Stimulated activated CD8-positive, alpha-beta memory T cell treated with anti-CD3 and anti-CD28 coated beads, Interleukin-15, amount 100 ng/mL, for 48 hours (primary cell): ENCODE measurements around the gene SLC52A1.
"Not testable (repeated sequence)": the region's sequence is repeated elsewhere in the genome, so short reads cannot be mapped to it uniquely, and the experiment has no call there.

Experiments
- DNase-seq, 2 donors: peaks; one replicate each; pipeline ENCODE4 v3.0.0-alpha.2; 2020; ENCODE audit warnings: low read depth in 2 of 2

SLC52A1 gene

DNA sequence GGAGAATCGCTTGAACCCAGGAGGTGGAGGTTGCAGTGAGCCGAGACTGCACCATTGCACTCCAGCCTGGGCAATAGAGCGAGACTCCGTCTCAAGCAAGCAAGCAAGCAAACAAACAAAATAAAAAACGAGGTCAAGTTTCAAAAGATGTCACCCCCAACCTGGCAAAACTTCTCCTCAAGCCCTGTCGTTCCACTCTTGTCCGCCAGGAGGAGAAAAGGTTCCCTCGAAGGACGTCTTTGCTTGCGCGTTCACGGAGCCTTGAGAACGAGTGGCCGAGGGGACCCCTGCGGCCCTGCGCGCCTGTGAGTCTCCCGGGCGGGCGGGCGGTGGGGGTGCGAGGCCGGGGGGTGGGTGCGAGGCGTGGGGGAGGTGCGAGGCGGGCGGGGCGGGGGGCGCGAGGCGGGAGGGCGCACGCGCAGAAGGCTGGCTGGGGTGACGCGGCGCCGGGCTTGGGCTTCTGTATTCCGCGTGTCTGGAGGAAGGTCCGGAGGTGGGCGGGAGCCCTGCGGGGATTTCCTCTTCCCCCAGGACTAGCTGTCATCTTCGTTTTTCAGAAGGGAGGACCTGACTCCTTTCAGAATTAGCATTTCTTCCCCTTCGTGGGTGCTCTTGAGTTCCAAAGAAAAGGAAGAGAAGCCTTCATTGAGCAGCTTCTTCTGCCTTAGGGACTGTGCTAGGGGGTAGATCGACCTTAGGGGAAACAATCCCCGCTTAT lies 3.7 kb downstream of the SLC52A1 start:
- DNase-seq = peak; percentile 72 to 78

DNA sequence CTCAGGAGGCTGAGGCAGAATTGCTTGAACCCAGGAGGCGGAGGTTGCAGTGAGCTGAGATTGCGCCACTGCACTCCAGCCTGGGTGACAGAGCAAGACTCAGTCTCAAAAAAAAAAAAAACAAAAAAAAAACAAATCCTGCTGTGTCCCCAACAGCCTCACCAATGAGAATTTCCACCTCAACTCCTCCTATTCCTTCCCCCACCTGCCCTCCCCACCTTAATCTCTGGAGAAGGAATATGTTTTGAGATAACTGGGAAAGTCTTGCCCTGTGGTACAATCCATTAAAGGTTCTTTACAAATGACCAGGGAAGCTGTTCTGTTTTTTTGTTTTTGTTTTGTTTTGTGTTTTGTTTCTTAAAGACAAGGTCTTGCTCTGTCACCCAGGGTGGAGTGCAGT lies 5.1 kb downstream of the SLC52A1 start:
- DNase-seq = not testable (repeated sequence)

DNA sequence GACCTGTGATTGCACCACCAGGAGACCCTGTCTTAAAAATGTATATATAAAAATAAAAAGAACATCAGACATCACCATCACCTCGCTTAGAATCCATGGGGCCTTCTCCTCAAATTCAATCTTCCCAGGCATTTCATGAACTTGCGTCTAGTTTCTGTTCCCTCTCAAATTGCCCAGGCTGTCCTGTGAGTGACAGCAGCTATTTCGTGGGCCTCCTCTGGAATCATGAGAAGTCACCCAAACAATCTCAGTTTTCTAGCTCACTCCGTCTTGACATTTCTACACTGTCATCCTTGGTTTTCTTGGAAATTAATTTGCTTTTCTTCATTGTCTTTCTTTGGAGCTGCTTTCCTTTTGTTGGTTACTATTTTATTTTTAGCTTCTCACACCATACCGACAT lies 7.3 kb downstream of the SLC52A1 start:
- DNase-seq = no peak

DNA sequence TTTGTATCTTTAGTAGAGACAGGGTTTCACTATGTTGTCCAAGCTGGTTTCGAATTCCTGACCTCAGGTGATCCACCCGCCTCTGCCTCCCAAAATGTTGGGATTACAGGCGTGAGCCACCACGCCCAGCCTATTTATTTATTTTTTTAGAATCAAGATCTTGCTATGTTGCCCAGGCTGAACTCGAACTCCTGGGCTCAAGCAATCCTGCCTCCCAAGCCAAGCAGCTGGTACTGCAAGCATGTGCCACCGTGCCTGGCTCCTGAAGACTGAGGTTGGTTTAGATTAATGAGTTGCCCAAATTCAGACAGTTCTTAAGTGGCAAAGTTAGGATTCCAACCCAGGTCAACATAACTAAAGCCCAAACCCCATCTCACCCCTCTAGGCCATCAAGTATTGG lies 7.9 kb downstream of the SLC52A1 start:
- DNase-seq = no peak

DNA sequence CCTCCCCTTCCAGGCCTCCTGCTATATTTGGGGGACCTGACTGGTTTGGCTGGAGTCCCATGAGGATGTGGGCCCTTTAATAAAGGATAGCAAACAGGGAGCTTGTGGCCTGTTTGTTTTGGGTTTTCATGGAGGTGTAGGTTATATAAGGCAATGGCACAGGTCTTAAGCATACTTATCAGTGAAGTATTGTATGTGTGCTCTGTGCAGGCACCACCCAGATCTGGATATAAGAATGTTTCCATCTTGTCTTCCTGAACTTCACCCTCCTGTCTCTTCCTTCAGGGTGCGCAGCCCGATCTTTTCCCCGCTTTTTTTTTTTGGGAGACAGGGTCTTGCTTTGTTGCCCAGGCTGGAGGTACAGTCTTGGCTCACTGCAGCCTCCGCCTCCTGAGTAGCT lies 10.6 kb downstream of the SLC52A1 start:
- no peak for DNase-seq

DNA sequence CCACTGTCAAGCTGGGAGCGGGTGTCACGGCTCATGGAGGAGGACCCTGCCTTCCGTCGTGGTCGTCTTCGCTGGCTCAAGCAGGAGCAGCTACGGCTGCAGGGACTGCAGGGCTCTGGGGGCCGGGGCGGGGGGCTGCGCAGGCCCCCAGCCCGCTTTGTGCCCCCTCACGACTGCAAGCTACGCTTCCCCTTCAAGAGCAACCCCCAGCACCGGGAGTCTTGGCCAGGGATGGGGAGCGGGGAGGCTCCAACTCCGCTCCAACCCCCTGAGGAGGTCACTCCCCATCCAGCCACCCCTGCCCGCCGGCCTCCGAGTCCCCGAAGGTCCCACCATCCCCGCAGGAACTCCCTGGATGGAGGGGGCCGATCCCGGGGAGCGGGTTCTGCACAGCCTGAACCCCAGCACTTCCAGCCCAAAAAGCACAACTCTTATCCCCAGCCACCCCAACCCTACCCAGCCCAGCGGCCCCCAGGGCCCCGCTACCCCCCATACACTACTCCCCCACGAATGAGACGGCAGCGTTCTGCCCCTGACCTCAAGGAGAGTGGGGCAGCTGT lies 11.6 kb downstream of the SLC52A1 start:
- DNase-seq = no peak

DNA sequence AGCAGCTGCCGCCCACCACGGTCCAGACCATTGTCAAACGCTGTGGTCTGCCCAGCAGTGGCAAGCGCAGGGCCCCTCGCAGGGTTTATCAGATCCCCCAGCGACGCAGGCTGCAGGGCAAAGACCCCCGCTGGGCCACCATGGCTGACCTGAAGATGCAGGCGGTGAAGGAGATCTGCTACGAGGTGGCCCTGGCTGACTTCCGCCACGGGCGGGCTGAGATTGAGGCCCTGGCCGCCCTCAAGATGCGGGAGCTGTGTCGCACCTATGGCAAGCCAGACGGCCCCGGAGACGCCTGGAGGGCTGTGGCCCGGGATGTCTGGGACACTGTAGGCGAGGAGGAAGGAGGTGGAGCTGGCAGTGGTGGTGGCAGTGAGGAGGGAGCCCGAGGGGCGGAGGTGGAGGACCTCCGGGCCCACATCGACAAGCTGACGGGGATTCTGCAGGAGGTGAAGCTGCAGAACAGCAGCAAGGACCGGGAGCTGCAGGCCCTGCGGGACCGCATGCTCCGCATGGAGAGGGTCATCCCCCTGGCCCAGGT lies 13.0 kb downstream of the SLC52A1 start:
- no peak for DNase-seq

DNA sequence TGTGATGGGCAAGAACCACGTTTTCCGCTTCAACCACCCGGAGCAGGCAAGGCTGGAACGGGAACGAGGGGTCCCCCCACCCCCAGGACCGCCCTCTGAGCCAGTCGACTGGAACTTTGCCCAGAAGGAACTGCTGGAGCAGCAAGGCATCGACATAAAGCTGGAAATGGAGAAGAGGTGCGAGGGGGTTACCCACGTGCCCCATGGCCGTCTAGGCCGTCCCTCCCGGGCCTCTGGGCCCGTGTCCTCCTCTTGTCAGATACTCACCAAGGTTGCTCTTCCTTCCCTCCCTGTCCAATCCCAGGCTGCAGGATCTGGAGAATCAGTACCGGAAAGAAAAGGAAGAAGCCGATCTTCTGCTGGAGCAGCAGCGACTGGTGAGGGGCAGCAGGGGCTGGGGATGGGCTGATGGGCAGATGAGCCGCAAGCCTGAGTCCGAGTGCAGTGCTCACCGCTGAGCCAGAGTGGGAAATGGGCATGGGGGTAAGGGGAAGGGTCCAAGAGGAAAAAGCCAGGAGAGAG lies 14.7 kb downstream of the SLC52A1 start:
- DNase-seq = no peak

DNA sequence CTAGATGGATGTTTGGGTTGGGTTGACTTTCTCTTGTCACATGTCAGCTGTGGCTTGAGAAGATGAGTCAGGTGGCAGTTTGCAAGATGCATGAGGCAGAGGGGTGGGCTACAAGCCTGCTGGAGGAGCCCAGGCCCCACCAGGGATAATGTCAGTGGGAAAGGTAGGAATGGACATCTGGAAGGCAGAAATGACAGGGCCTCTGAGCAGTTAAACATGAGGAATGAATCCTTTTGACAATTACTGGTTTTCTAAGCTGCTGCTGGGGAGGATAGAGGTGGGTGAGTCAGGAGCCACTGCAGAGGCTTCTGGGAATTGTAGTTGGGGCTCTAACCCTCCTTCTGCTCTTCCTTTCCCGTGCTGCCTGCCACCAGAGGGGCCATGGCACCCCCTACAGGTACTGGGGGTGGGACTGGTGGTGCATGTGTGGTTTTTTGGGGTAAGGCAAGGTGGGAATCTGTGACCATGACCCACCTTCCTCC lies 15.7 kb downstream of the SLC52A1 start:
- DNase-seq = peak in 1 of 2 donors; percentile 50

DNA sequence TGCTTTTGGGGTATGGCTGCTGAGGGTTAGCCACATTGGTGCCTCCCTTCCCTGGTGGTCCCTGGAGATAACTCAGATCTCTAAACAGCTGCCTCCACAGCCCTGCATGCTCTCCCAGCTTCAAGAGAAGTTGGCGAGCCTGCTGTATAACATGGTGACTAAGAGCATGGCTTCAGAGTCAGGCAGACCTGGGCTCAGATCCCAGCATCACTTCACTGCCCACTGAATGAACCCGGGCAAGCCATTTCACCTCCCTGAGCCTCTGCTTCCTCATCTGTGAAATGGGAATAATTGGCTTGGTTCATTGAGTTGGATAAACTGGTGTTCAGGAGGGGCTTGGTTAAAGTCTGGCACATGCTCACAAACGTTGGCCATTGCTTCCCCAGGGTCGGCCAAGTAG lies 20.9 kb downstream of the SLC52A1 start:
- no peak for DNase-seq

DNA sequence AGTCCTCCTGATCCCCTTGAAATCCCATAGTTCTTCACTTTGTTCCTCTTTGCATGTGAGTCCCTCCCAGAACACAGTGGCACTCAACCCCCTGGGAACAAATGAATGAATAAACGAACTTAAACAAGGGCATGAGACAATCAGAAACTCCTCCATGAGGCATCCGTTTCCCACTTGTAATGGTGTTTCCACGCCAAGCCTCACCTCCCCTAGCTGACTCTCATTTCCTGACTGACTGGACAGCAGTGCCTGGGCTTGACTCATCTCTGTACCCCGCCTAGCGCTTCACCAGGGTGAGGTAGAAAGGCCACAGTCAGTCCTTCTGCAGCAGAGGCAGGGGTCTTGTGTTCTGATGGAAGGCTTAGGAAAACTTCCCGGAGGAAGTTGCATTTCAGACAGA lies 23.3 kb downstream of the SLC52A1 start:
- peak; percentile 27 to 29 for DNase-seq

DNA sequence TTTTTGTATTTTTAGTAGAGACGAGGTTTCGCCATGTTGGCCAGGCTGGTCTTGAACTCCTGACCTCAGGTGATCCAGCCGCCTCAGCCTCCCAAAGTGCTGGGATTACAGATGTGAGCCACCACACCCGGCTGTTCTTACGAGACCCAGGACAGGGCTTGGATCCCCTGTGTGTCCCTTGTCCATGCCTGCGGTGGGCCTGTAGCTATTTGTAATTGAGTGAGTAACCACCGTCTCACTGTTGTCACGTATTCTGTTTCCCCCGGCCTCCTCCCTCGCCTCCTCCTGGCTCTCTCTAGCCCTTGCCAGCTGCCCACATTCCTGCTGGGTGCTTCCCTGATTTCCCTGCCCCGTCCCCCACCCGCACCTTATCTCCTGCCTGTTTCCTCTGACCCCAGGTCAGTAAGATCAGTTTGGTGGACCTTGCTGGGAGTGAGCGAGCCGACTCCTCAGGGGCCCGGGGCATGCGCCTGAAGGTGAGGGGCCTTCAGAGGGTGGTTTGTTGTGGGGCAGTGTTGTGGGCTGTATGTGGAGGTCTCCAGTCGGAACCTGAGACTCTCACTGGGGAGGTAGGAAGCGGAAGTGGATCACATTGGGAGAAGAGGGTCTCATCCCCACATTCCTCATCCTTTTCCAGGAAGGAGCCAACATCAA lies 31.9 kb downstream of the SLC52A1 start:
- DNase-seq = no peak

DNA sequence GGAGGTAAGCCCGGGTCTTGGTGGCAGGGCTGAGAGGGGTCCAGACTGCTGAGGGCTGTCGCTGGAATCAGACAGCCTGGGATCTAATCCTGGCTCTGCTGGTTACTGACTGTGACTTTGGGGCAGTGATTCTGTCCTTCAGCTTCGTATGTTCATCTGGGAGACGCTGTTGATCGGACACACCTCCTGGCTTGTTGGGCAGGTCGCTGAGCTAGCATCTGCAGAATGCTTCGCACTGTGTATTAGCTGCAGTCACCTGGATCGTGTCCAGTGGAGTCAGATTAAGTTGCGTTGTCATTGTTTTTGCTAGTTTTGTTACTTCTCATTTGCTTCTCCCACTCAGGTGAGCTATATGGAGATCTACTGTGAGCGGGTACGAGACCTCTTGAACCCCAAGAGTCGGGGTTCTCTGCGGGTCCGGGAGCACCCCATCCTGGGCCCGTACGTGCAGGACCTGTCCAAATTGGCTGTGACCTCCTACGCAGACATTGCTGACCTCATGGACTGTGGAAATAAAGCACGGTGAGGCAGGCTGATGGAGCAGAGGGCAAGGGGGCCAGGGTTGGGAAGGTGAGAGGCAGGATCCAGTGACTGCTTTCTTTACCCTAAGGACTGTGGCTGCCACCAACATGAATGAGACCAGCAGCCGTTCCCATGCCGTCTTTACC lies 33.0 kb downstream of the SLC52A1 start:
- DNase-seq = no peak

DNA sequence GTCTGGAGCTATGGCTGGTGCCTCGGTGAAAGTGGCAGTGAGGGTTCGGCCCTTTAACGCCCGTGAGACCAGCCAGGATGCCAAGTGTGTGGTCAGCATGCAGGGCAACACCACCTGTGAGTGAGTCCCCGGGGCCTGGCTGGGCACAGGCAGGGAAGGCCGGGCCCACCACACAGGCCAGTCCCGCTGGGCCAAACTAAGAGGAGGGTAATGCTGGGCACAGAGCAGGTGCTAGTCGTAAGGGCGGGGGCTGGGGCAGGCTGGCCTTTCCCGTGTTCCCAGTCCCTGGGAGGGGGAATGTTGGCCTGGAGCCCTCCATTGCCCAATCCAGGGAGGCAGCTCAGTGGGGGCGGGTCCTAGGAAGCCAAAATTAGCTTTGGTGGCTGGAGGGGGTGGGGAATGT lies 35.0 kb downstream of the SLC52A1 start:
- DNase-seq = no peak

DNA sequence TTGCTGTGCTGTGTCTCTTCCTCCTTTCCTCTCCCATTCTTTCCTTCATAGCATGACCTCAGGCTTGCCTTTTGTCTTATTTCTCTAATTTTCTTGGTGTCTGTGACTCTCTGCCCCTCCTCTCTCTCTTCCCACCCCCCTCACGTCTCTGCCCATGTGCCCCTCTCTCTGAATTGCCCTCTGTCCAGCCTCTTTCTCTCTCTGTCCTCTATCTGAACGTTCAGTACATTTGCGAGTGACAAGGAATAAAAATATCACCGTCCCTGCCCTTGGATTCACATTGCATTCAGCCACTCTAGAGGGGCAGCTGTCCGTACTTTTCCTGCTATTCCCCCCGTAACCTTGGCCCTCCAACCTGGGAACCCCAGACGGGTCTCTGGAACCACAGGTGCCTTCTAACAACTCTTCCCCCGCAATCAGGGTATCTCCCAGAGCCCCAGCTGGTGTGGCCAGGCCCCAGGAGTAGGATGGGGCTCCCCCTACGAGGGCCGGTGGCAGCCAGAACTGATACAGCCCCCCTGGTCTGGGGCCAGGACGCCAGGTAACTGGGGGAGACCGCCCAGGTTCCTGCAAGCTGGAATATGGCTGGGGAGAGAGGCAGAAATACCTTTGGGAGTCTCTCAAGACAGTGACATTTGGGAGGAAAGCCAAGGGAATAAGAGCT lies 35.7 kb downstream of the SLC52A1 start:
- DNase-seq = no peak

DNA sequence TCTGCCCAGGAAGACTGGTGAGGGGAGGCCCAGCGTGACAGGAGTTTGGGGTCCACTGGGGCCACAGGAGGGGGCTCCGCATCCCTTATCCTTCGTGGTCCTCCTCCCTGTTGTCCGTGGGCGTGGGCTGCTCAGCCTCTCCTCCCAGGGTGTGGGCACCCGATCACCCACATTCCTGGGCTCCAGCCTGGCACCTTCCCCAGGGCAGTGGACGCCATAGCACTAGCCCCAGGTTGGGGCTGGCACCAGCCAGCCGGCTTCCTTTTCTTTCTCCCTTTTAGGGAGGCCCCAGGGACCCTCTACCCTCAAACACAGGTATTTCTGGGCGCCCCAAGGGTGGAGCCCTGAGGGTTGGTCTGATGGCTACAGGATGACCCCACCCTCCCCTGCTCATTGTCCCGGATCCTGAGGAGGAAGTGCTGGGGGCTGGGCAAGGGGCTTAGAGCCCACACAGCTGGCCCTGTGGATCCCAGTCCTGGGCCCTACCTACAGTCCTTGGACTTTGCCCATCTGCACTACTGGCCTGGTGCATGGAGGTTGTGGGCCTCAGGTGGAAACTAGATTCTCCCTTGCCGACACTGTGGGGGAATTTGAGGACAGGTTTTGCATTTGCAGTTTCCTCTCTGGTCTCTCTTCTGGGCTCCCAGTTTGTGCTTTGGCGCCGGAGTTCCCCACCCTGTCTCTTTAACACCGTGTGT lies 36.3 kb downstream of the SLC52A1 start:
- no peak for DNase-seq

DNA sequence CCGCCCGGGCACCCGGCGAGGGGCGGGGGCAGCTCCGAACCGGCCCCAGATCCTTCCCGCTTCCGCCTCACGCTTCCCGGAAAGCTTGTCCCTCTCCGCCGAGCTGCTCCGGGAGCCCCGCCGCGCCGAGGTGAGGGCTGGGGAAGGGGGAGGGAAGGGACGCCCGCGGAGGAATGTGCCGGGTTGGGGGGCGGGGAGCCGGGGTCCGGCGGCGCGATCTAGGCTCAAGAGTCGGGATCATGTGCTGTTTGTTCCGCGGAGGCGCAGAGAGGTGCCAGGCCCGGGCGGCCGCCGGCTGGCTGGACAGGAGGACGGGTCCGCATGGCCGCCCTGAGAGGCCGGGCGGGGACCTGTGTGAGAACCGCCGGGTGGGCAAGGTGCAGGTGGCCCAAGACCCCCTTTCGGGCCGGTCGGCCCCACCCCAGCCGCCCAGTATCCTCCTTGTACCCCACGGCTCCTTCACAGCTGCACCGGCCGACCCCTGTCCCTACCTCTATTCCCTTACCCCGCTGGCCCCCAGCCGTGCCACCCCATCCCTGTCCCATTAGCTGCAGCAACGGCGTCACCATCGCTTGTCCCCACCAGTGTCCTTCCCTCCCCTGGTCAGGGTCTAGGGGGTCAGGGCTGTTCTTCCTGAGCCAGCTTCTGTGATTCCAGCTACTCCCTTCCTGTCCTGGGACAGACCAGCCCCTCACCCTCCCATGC lies 37.0 kb downstream of the SLC52A1 start:
- DNase-seq = no peak

DNA sequence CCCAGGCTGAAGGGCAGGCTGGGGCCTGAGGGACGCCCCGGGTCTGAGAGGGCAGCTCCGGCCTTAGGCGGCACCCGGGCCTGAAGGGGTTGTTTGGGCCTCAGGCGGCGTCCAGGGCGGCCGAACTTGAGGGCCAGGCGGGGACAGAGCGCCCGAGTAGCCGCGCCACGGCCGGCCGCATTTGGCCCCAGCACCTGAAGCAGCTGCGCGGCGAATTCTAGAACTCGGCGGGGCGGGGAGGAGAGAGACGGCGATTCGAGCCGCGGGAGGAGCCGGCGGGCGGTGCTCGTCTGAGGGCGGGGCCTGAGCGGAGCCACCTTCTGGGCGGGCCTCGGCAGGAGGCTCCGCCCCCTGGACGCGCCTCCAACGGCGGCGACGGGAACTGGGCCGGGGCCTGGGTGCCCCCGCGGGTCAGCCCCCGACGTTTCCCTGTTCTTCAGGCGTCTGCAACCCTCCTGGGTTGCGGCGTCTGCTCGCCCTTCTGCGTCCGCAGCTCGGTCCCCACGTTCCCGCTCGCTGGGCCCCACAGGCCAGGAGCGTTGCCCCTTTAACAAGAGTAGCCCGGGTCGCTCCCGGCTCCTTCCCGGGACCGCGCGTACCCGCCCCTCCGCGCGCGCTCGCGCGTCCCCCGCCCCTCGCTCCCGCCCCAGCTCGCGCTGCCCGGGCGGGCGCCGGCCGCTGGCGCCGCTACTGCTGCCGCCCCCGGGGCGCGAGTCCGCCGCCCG lies 37.8 kb downstream of the SLC52A1 start, which contains the start of the genes INCA1 and KIF1C:
INCA1 (minus strand) TSS at position 221 of the 725 bp plus-strand sequence. CDS start 3,085 bp downstream, outside the sequence.
KIF1C (plus strand) TSS at position 649 of the 725 bp plus-strand sequence. CDS start 2,297 bp downstream, outside the sequence.
- DNase-seq = peak; percentile 81

DNA sequence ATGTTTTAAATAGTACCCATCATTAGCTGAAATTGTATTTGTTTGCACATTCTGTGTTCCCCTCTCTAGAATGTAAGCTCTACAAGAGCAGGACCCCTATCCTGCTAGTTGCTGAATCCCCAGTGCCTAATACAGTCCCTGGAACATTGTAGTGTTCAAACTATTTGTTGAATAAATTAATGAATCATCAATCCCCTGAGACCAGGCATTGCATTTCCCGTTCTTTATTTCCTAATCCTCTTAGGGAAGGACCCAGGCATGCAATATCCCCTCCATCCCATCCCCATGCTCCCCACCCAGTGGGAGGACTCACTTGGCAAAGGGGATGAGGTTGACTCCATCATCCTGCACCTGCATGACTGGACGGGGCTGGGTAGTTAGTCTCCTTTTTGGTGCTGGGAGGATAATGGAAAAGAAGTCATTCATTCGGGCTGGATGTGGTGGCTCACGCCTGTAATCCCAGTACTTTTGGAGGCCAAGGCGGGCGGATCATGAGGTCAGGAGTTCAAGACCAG lies 41.1 kb downstream of the SLC52A1 start:
- no peak for DNase-seq
